HG03469 (cell line): ENCODE results near the gene SIM2.
"Not testable (repeated sequence)": the region's sequence is repeated elsewhere in the genome, so short reads cannot be mapped to it uniquely, and the experiment has no call there.

ENCODE experiments used
- ATAC-seq: cut with Tn5 transposase; IDR thresholded peaks from one replicate; pipeline ENCODE4 v1.9.1; 2021; ENCODE audit warnings: mild to moderate bottlenecking, moderate library complexity, moderate number of reproducible peaks; ENCODE audit not compliant: unreplicated experiment

Gene SIM2, protein sequence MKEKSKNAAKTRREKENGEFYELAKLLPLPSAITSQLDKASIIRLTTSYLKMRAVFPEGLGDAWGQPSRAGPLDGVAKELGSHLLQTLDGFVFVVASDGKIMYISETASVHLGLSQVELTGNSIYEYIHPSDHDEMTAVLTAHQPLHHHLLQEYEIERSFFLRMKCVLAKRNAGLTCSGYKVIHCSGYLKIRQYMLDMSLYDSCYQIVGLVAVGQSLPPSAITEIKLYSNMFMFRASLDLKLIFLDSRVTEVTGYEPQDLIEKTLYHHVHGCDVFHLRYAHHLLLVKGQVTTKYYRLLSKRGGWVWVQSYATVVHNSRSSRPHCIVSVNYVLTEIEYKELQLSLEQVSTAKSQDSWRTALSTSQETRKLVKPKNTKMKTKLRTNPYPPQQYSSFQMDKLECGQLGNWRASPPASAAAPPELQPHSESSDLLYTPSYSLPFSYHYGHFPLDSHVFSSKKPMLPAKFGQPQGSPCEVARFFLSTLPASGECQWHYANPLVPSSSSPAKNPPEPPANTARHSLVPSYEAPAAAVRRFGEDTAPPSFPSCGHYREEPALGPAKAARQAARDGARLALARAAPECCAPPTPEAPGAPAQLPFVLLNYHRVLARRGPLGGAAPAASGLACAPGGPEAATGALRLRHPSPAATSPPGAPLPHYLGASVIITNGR

DNA sequence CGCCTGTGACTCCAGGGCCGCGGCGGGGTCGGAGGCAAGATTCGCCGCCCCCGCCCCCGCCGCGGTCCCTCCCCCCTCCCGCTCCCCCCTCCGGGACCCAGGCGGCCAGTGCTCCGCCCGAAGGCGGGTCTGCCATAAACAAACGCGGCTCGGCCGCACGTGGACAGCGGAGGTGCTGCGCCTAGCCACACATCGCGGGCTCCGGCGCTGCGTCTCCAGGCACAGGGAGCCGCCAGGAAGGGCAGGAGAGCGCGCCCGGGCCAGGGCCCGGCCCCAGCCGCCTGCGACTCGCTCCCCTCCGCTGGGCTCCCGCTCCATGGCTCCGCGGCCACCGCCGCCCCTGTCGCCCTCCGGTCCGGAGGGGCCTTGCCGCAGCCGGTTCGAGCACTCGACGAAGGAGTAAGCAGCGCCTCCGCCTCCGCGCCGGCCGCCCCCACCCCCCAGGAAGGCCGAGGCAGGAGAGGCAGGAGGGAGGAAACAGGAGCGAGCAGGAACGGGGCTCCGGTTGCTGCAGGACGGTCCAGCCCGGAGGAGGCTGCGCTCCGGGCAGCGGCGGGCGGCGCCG, at the start of gene SIM2:
Gene SIM2 (plus strand): TSS at position 135 of the 565 bp plus-strand sequence. CDS start 632 bp downstream, outside the sequence.
- no peak for ATAC-seq

DNA sequence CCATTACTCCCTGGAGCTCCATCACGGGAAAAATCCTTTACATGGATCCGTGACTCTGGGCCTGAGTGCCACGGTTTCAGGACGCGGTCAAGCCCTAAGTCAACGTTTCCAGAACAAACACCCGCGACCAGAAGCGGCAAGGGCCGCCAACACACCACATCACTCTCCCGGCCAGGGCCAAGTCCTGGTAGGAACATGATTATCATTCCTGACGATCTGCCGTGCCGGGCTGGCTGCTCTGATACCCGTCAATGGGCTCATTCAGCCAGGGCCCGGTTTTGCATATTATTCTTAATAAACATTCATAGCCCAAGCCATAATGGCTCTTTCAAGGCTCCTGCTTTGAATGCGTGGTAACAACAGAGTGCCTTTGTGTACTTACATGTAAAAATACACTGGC, 44.6 kb upstream of the SIM2 start:
- no peak for ATAC-seq

DNA sequence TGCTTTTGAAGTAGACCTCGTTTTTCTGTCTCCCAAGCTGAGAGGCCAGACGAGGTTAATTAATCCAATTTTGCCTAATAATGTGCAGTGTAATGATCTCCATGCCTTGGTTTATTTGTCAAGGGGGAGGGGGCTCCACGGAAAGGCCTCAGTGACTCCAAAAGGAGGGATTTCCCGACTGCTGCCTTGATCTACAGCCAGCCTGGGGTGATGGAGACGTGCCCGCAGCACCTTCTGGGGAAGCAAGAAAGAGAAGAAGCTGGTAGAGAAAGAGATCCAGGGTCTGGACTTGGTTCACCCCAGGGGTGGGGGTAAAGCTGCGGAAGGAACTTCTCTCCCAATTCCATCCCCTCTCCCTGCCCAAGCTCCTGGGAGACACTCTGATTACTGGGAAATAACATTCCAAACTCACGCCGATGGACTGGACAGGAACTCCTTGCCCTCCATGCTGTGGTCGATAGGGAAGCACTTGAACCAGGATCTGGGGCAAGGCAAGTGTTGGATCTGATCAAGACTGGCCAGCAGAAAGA, 44.1 kb upstream of the SIM2 start:
- no peak for ATAC-seq

DNA sequence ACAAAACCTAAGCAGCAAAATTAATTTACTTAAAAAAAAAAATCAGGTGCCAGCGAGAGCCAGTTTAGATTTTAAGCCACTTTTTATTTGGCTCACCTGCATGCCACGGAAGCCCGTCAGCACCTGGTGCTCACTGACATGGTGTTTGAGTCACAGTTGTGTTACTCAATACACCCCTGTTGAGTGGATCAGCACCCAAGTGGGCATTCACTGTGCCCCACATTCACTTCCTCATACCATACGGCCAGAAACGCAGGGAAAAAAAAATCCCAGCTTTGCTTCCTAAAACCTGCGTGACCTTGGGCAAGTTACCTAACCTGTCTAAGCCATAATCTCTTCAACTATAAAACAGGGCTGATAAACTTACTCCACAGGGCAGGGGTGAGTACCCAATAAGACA, 42.8 kb upstream of the SIM2 start:
- ATAC-seq, result no peak

DNA sequence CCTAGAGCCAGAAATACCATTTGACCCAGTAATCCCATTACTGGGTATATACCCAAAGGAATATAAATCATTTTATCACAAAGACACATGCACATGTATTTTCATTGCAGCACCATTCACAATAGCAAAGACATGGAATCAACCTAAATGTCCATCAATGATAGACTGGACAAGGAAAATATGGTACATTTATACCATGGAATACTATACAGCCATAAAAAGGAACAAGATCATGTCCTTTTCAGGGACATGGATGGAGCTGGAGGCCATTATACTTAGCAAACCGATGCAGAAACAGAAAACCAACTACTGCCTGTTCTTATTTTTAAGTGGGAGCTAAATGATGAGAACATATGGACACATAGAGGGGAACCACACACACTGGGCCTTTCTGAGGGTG, 41.6 kb upstream of the SIM2 start:
- ATAC-seq, result not testable (repeated sequence)

DNA sequence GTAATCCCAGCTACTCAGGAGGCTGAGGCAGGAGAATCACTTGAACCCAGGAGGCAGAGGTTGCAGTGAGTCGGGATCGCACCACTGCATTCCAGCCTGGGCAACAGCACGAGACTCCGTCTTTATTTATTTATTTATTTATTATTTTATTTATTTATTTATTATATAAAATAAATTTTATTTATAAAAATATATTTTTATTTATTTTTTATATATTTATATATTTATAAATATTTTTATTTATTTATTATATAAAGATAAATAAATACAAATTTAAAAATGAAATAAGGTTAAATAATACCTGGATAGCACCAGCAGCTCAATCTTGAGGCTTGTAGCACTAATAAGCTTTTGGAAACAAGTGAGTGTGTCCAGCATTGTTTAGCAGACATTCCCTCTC, 40.9 kb upstream of the SIM2 start:
- ATAC-seq, result no peak

DNA sequence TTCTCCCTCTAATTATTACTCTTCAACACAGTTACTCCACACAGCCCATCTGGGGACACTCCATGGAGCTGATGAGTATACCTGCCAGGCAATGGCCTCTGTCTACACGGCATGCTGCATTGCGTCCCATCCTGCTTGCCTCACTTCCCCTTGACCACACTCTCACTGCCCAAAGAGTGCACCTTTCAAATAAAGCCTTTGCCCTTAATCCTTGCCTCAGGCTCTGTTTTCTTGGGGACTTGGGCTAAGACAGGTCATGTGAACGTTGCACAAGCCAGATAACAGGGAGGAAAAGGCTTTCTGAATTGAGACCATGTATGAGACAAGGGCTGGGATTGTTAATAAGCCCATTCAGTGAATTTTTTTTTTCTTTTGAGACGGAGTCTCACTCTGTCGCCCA, 40.0 kb upstream of the SIM2 start:
- ATAC-seq, result no peak

DNA sequence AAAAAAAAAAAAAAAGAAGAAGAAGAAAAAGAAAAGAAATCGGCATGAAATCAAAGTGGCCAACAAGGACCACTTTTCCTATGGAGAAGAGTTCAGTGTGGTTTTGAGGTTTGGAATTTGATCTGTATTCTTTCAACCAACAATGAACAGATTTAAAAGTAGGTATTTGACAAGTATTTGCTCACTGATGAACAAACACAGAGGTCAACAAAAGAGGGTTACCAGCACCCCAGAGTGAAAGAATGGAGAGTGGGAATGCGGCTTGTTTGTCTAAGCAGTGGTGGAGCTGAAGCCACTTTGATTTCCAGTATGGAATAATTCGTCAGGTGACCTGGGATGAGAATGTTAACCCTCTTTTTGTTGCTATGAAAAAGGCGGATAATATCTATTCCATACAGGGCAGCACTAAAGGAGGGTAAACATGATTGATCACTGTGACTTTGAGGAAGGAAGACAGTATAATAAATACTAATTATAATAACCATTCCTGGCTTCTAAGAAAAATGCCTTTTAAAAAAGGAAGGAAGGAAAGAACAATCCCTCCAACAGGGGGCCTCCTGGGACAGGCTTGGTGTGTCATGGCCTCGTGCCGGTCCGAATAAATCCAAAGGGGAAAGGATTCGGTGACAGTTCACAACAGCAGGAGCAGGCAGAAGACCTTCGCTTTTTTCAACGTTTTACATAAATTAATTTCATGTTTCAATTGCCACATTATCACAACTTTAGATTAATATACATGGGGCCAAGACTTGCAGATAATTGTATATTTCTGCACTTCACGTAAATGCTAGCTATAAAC, 37.2 kb upstream of the SIM2 start:
- ATAC-seq, result no peak

DNA sequence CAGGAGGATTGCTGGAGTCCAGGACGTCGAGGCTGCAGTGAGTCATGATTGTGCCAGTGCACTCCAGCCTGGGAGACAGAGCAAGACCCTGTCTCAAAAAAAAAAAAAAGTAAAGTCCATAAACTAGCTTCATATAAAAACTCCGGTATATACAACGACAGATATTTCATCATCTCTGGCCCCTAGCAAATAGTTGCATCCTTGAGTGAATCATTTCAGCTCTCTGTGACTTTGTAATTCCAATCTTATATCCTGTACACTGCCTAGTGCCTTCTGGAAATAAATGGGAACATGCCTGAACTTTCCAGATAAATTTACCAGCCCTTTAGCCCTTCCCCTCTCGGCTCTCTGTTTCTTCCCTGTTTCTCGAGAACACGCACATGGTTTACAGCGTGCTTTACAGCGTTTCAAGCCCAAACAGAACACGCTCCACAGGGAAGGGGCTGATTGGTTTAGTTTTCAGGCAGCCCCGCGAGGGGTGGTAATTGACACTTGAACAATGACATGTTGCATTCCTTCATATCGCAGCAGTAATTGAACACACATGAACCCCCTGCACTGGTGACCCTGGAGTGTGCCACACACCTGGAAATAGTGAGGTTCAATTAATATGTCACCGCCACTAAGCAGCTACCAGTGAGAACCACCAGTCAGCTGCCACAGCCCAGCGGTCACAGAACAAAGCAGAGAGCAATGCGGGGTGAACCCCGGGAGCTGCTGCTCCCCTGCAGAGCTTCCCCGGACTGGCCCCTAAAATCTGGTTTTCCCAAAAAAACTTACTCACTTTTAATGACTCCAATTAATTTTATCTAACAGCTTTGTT, 35.7 kb upstream of the SIM2 start:
- no peak for ATAC-seq

DNA sequence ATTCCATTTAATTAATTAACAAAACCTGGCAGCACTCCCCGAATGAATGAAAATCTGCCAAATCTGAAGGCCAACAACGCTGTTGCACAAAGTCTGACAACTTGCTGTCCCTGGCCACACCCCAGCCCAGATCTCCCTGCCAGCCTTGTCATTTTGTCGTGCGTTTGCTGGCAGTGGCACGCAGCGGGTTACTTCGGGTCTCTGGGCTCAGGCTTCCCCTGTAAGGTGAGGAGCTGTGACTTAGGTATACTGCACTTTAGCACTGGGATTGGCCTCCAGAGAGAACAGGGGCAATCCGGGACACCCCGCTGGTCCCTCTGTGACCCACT, 34.3 kb upstream of the SIM2 start:
- no peak for ATAC-seq

DNA sequence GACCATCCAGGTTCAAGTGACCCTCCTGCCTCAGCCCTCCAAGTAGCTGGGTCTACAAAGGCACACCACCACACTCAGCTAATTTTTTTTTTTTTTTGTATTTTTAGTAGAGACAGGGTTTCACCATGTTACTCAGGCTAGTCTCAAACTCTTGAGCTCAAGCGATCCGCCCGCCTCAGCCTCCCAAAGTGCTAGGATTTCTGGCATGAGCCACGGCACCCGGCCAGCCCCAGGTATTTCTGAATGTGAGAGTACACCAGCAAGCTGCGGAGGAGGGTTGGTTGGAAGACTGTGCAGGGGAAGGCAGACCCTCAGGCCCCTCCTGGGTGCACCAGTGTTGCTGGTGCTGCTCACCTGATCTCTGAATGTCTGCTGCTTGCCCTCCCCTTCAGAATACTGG, 33.1 kb upstream of the SIM2 start:
- no peak for ATAC-seq

DNA sequence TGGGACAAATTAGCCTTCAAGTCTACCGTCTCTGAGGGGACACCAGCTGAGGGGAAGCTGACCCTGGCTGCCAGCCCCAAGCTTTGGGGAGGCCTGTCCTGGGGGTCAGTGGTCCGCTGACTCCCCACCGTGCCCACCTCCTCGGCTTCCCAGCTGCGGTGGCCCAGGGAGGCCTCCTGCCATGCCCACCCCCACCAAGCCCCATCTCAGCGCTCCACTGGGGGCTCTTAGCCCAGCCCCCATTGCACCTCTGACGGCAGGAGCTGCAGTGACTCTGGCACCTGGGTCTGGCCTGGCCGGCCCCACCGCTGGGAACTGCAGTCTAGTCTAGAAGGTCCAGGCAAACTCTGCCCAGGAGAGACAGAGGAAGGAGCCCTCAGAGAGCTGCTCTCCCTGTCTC, 30.2 kb upstream of the SIM2 start:
- no peak for ATAC-seq

DNA sequence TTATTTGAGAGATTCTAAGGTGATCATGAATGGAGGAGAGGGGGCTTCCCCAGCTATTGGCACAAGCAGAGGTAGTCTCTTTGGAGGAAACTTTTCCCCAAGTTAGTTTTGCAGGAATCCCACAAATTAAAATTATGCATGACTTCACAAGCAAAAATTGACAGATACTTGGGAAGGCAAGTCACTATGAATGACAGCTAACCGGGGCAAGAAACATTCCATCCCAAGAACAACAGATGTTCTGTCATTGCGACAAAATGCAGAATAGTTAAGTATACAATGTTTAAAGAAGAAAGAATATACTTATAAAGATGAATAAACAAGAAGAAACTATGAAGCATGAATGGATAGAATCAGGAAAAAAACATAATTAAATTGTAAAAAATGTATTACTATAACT, 27.1 kb upstream of the SIM2 start:
- no peak for ATAC-seq

DNA sequence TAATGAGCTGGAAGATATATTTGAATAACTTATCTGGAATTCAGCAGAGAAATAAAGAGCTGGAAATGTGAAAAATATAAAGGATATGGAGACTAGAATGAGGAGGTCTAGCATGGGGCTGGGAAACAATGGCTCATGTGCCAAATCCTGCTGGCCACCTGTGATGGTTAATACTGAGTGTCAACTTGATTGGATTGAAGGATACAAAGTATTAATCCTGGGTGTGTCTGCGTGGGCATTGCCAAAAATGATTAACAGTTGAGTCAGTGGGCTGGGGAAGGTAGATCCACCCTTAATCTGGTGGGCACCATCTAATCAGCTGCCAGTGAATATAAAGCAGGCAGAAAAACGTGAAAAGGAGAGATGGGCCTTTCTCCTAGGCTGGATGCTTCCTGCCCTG, 26.6 kb upstream of the SIM2 start:
- ATAC-seq, result not testable (repeated sequence)

DNA sequence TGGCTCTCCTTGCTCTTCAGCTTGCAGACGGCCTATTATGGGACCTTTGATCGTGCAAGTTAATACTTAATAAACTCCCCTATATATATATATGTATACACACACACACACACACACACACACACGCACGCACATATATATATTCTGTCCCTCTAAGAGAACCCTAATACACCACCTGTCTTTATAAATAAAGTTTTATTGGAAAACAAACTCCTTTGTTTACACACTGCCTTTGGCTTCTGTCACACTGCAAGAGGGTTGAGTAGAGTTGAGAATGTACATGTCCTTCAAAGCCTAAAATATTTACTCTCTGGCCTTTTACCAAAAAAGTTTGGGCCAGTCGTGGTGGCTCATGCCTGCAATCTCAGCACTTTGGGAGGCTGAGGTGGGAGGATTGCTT, 26.2 kb upstream of the SIM2 start:
- ATAC-seq, result no peak

DNA sequence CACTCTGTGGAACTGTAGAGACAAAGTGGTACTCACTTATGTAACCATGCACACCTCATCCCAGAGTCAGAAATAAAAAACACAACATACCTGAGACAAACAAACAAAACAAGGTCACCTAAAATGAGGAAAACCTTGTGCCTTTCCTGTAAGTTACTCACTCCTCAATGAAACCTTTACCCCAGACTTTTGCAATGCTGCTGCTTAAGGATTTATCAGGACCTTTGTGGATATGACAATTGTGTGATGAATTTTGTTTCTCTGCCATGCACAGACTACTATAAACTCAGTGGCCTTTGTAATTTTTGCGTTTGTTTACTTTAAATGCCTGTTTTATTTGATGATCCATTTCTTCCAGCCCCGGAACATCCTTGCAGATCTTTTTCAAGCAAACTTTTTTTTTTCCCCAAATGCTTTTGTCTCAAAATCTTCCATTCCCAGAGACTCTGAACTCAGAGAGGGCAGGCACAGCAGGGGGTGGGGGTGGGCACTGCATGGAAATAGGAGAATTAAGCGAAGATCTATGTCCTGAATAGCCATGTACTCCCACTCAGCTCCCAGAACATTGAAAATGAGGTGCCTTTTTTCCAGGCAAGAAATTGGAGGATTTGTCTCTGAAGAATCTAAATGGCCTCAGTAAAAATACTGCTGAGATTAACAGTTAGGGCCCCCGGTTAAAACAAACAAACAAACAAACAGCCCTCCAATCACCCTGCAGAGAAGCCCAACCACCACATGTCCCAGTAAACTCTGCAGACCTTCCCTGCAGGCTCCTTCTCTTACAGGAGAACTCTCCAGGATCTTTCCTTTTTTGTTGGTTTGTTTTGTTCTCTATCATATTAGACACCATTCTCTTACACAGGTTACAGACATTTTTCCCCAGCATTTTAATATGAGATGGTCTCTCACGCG, 22.6 kb upstream of the SIM2 start:
- no peak for ATAC-seq

DNA sequence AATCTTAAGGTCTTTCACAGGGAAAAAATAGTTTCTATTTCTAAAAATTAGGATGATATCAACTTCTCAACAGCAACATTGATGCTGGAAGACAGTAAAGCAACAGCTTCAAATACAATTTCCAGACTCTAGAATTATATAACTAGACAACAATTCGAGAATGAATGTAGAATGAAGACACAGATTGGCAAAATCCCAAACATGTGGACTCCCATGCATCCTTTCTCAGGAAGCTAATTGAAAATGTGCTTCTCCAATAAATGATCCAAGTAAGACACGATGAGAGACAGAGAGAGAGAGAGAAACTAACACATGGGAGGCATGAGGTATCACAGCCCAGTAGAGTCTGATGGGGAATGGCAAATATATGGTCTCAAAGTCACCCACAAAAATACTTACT, 21.5 kb upstream of the SIM2 start:
- no peak for ATAC-seq

DNA sequence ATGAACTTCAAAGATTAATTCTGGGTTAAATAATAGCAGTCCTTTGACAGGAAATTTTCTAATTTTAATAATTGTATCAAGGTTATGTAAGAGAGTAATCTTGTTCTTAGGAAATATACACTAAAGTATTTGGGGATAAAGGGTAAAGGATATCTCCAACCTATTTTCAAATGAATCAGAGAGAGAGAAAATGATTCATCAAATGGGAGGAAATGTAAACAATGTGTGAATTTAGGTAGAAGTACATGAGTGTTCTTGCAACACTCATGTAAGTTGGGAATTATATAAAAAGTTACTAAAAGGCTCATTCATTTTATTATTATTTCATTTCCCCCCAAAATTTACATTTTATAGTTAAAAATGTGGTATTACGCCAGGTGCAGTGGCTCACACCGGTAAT, 20.4 kb upstream of the SIM2 start:
- ATAC-seq, result no peak

DNA sequence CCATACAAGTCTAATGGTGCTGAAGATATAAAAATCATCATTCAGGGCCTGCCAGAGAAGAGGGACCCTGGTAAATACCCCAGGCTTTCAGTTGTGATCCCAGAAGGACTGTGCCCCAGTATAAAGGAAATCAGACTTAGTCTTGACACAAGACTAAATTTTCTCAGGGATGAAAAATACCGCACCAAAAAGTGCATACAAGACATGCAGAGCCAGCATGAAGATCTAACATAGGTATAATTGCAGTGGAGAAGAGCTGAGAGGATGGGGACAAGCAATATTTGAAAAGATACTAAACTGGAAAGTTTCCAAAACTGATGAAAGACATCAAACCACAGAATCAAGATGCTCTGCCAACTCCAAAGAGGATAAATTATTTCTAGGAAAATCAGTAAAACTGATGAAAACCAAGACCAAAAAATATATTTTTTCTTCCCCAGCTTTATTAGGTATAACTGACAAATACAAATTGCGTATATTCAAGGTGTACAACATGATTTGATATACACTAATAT, 17.7 kb upstream of the SIM2 start:
- ATAC-seq, result no peak
